Keratinocyte (primary cell): ENCODE results near the gene OFD1.

Experiments
- EZH2 ChIP-seq: IDR thresholded peaks from one replicate; pipeline ENCODE4 v1.6.1; 2012; ENCODE audit warnings: inconsistent platforms, mild to moderate bottlenecking, low read length, moderate library complexity
- TF ChIP-seq, protein P1 (sequence below), 3 experiments: IDR thresholded peaks in 1 of 3; conservative IDR thresholded peaks in 1 of 3; optimal IDR thresholded peaks in 1 of 3; 2 replicates in 2 of 3; 3 replicates in 1 of 3; pipeline versions ENCODE3 to v1.5.1; 2011; ENCODE audit warnings: low read length in 3 of 3, mild to moderate bottlenecking in 3 of 3, moderate library complexity in 2 of 3, control low read depth in 1 of 3, inconsistent platforms in 1 of 3; ENCODE audit not compliant: insufficient read depth in 2 of 3; ENCODE audit errors: extremely low read depth in 1 of 3

DNA sequence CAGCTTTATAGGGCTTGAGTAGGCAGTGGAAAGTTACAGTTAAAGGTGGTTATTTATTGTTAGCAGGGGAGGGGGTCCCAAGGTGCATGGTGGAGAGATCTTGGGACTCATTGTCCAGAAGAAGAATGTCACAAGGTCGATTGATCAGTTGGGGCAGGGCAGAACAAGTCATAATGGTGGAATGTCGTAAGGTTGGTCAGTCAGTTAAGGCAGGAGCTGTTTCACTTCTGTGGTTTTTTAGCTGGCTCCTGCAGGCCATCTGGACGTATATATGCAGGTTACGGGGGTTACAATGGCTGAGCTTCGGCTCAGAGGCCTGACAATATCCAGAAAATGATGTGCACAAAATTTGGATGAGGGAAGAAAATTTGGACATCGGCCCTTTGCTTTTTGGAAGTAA is 7.1 kb downstream of the OFD1 start:
- TF ChIP-seq, protein P1, sequence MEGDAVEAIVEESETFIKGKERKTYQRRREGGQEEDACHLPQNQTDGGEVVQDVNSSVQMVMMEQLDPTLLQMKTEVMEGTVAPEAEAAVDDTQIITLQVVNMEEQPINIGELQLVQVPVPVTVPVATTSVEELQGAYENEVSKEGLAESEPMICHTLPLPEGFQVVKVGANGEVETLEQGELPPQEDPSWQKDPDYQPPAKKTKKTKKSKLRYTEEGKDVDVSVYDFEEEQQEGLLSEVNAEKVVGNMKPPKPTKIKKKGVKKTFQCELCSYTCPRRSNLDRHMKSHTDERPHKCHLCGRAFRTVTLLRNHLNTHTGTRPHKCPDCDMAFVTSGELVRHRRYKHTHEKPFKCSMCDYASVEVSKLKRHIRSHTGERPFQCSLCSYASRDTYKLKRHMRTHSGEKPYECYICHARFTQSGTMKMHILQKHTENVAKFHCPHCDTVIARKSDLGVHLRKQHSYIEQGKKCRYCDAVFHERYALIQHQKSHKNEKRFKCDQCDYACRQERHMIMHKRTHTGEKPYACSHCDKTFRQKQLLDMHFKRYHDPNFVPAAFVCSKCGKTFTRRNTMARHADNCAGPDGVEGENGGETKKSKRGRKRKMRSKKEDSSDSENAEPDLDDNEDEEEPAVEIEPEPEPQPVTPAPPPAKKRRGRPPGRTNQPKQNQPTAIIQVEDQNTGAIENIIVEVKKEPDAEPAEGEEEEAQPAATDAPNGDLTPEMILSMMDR (optimal IDR thresholded peaks at IDR 0.05 in 1 of 3, IDR thresholded peaks at IDR 0.05 in 1 of 3, conservative IDR thresholded peaks at IDR 0.05 in 1 of 3; ENCODE audit: extremely low read depth in 1 of 3, insufficient read depth in 2 of 3, low read length in 3 of 3) = no peak
- TF ChIP-seq EZH2 = no peak
